H1 (cell line): ENCODE results near the gene AMPD3. TPM values are rescaled to one million over a fixed set of nuclear protein-coding genes. Genes with fewer than 3 reads are reported as not detected.

Experiments used
- CTCF ChIA-PET: fragments of 300-600 bp; sonication (Branson Sonifier 250); formaldehyde crosslinking; loops from one replicate; lab custom pipeline; 2021; ENCODE audit not compliant: partially characterized antibody; lab: Charles Lee
- POLR2A ChIA-PET: fragments of 300-600 bp; sonication (Branson Sonifier 250); formaldehyde crosslinking; loops from one replicate; lab custom pipeline; 2021; ENCODE audit warnings: inconsistent platforms; ENCODE audit not compliant: partially characterized antibody; lab: Charles Lee
- DNase-seq, 2 experiments: peaks; one replicate each; pipeline versions ENCODE4 v3.0.0 to v3.0.0-alpha.2; 2010 to 2022; ENCODE audit warnings: low spot score in 2 of 2, low read depth in 1 of 2, mixed read lengths in 1 of 2
- FAIRE-seq: peaks from 2 replicates; lab custom pipeline; 2011; peaks lifted over from hg19 to GRCh38; lab: Jason Lieb, UNC
- H2AFZ ChIP-seq: 2 replicates; pipeline ENCODE4 v1.8.1; 2012; ENCODE audit warnings: low read length, inconsistent platforms
- H2AK5ac ChIP-seq: 2 replicates; pipeline ENCODE4 v1.6.1; 2013; ENCODE audit warnings: low read depth, low read length
- H2BK120ac ChIP-seq: replicated peaks from 2 replicates; pipeline ENCODE3; 2013; ENCODE audit warnings: low read depth, low read length, inconsistent platforms
- H2BK12ac ChIP-seq: 2 replicates; pipeline ENCODE4 v1.6.1; 2013; ENCODE audit warnings: low read depth, low read length
- H2BK15ac ChIP-seq: 2 replicates; pipeline ENCODE4 v1.6.1; 2013; ENCODE audit warnings: low read length
- H2BK20ac ChIP-seq: 2 replicates; pipeline ENCODE4 v1.6.1; 2013; ENCODE audit warnings: low read length
- H2BK5ac ChIP-seq: 2 replicates; pipeline ENCODE4 v1.6.1; 2013; ENCODE audit warnings: low read depth, low read length
- H3K14ac ChIP-seq: 2 replicates; pipeline ENCODE4 v1.6.1; 2013; ENCODE audit warnings: inconsistent platforms; ENCODE audit not compliant: insufficient read length
- H3K18ac ChIP-seq: 2 replicates; pipeline ENCODE4 v1.6.1; 2013; ENCODE audit warnings: low read length; ENCODE audit errors: extremely low read depth
- H3K23ac ChIP-seq: 2 replicates; pipeline ENCODE4 v1.6.1; 2013; ENCODE audit warnings: inconsistent platforms; ENCODE audit not compliant: insufficient read length
- H3K23me2 ChIP-seq: 2 replicates; pipeline ENCODE4 v1.6.1; 2013; ENCODE audit warnings: low read depth, low read length
- H3K27ac ChIP-seq: 2 replicates; pipeline ENCODE4 v1.6.1; 2011; ENCODE audit warnings: low read depth, low read length, inconsistent platforms
- H3K27me3 ChIP-seq, 4 experiments: replicated peaks in 1 of 4; 1 replicate in 1 of 4; 2 replicates in 3 of 4; pipeline versions ENCODE4 v1.6.1 to v1.8.1; 2011 to 2013; ENCODE audit warnings: low read length in 3 of 4, mild to moderate bottlenecking in 3 of 4, inconsistent platforms in 2 of 4, mixed read lengths in 2 of 4, moderate library complexity in 1 of 4; ENCODE audit not compliant: control insufficient read depth in 3 of 4, insufficient read depth in 3 of 4; ENCODE audit errors: extremely low read depth in 1 of 4
- H3K36me3 ChIP-seq, 4 experiments: 2 replicates each; pipeline versions ENCODE4 v1.6.1 to v1.8.1; 2011 to 2013; ENCODE audit warnings: mild to moderate bottlenecking in 4 of 4, low read length in 3 of 4, moderate library complexity in 2 of 4, control low read depth in 1 of 4, inconsistent platforms in 1 of 4; ENCODE audit not compliant: insufficient read depth in 4 of 4, control insufficient read depth in 2 of 4
- H3K4ac ChIP-seq: replicated peaks from 2 replicates; pipeline ENCODE3; 2013; ENCODE audit warnings: low read length, low read depth, mixed read lengths, inconsistent platforms; ENCODE audit not compliant: insufficient read length
- H3K4me1 ChIP-seq, 4 experiments: replicated peaks in 1 of 4; 1 replicate in 1 of 4; 2 replicates in 3 of 4; pipeline versions ENCODE4 v1.6.1 to v1.8.1; 2011 to 2013; ENCODE audit warnings: low read length in 3 of 4, inconsistent platforms in 2 of 4, mixed read lengths in 1 of 4; ENCODE audit not compliant: insufficient read depth in 4 of 4, control insufficient read depth in 3 of 4
- H3K4me2 ChIP-seq, 2 experiments: 2 replicates each; pipeline versions ENCODE4 v1.6.1 to v1.8.1; 2011 to 2013; ENCODE audit warnings: low read depth in 2 of 2, low read length in 2 of 2, control low read depth in 1 of 2, inconsistent platforms in 1 of 2, mild to moderate bottlenecking in 1 of 2; ENCODE audit not compliant: insufficient read depth in 1 of 2
- H3K4me3 ChIP-seq, 4 experiments: fragments of 200-600, 300-600 bp in 1 of 4; sonication (generic), shearing (Covaris generic), sonication (Bioruptor Twin) in 1 of 4; 2 replicates each; pipeline versions ENCODE4 v1.5.1 to v1.8.1; 2011 to 2016; ENCODE audit warnings: low read length in 4 of 4, low read depth in 3 of 4, control low read depth in 2 of 4, inconsistent platforms in 2 of 4, mild to moderate bottlenecking in 2 of 4, mixed read lengths in 1 of 4, moderate library complexity in 1 of 4; ENCODE audit not compliant: insufficient read depth in 2 of 4; ENCODE audit errors: extremely low read depth in 1 of 4
- H3K56ac ChIP-seq: replicated peaks from 2 replicates; pipeline ENCODE3; 2013; ENCODE audit warnings: low read depth, mild to moderate bottlenecking, mixed read lengths, low read length, inconsistent platforms; ENCODE audit not compliant: insufficient read length
- H3K79me1 ChIP-seq: 2 replicates; pipeline ENCODE4 v1.6.1; 2013; ENCODE audit warnings: low read depth, low read length, control low read depth
- H3K79me2 ChIP-seq, 2 experiments: 2 replicates each; pipeline versions ENCODE4 v1.6.1 to v1.8.1; 2012 to 2013; ENCODE audit warnings: low read length in 2 of 2, mild to moderate bottlenecking in 2 of 2, inconsistent platforms in 1 of 2; ENCODE audit not compliant: insufficient read depth in 2 of 2, control insufficient read depth in 1 of 2
- H3K9ac ChIP-seq, 4 experiments: replicated peaks in 1 of 4; 1 replicate in 1 of 4; 2 replicates in 3 of 4; pipeline versions ENCODE4 v1.6.1 to v1.8.1; 2011 to 2013; ENCODE audit warnings: low read depth in 3 of 4, low read length in 3 of 4, control low read depth in 2 of 4, mild to moderate bottlenecking in 2 of 4, moderate library complexity in 2 of 4, inconsistent platforms in 1 of 4; ENCODE audit errors: extremely low read depth in 1 of 4
- H3K9me3 ChIP-seq, 2 experiments: 2 replicates each; pipeline versions ENCODE4 v1.6.1 to v1.8.1; 2012 to 2013; ENCODE audit warnings: mild to moderate bottlenecking in 2 of 2, moderate library complexity in 2 of 2, control low read depth in 1 of 2, inconsistent platforms in 1 of 2, low read depth in 1 of 2, low read length in 1 of 2, mixed read lengths in 1 of 2; ENCODE audit not compliant: insufficient read depth in 2 of 2
- H4K20me1 ChIP-seq, 2 experiments: replicated peaks in 1 of 2; 2 replicates each; pipeline versions ENCODE3 to v1.8.1; 2011 to 2013; ENCODE audit warnings: inconsistent platforms in 2 of 2, low read length in 2 of 2, mild to moderate bottlenecking in 1 of 2; ENCODE audit not compliant: insufficient read depth in 2 of 2, control insufficient read depth in 1 of 2
- H4K5ac ChIP-seq: 2 replicates; pipeline ENCODE4 v1.6.1; 2013; ENCODE audit warnings: low read length, low read depth, mixed read lengths, inconsistent platforms; ENCODE audit not compliant: insufficient read length
- H4K8ac ChIP-seq: 2 replicates; pipeline ENCODE4 v1.8.0; 2013; ENCODE audit warnings: mild to moderate bottlenecking, moderate library complexity, low read length, inconsistent platforms; ENCODE audit not compliant: insufficient read depth; ENCODE audit errors: extremely low read depth
- H4K91ac ChIP-seq: replicated peaks from 2 replicates; pipeline ENCODE3; 2013; ENCODE audit warnings: low read length, mixed read lengths, inconsistent platforms; ENCODE audit not compliant: insufficient read length
- BRCA1 ChIP-seq: IDR thresholded peaks from 2 replicates; pipeline ENCODE4 v1.6.1; 2012; ENCODE audit warnings: low read depth, low read length, improper control_type of control experiment
- FOSL1 ChIP-seq: IDR thresholded peaks from 2 replicates; pipeline ENCODE4 v1.6.1; 2011; ENCODE audit warnings: mild to moderate bottlenecking, low read depth, low read length, moderate library complexity; ENCODE audit not compliant: insufficient read depth
- MAX ChIP-seq: IDR thresholded peaks from 2 replicates; pipeline ENCODE4 v1.6.1; 2012; ENCODE audit warnings: inconsistent platforms
- NANOG ChIP-seq: IDR thresholded peaks from 2 replicates; pipeline ENCODE4 v1.6.1; 2011; ENCODE audit warnings: low read length, low read depth, mild to moderate bottlenecking, inconsistent platforms; ENCODE audit not compliant: insufficient read depth, poor library complexity, severe bottlenecking
- TEAD4 ChIP-seq: IDR thresholded peaks from 2 replicates; pipeline ENCODE4 v1.6.1; 2012; ENCODE audit warnings: low read depth, low read length, inconsistent platforms, mixed read lengths
- WGBS, 2 experiments: shearing (Covaris generic) in 1 of 2; methylation state at CpG; one replicate each; pipeline versions ENCODE4 v1.1.6 to v1.1.7; 2013 to 2015; ENCODE audit warnings: low lambda C conversion rate in 2 of 2, mixed read lengths in 2 of 2, inconsistent platforms in 1 of 2, low coverage in 1 of 2, missing lambda C conversion rate in 1 of 2; ENCODE audit not compliant: insufficient replicate concordance in 2 of 2, insufficient coverage in 1 of 2, insufficient read length in 1 of 2; ENCODE audit errors: extremely low coverage in 1 of 2, missing lambda C conversion rate in 1 of 2; 5-methylcytosine and 5-hydroxymethylcytosine counted together
- polyA plus RNA-seq, 7 experiments: library from polyadenylated mRNA; depleted of rRNA in 3 of 7; stranded (reverse) in 5 of 7; unstranded in 2 of 7; fragments of >200 nt in 5 of 7; fragments of 200-250 nt in 2 of 7; gene quantifications; 1 replicate in 5 of 7; 2 replicates in 1 of 7; 4 replicates in 1 of 7; pipeline versions ENCODE4 v1.2.1 to v1.2.3, GENCODE V29; 2011 to 2013; ENCODE audit warnings: missing spikeins in 2 of 7, mixed read lengths in 2 of 7
- total RNA-seq: library from RNA; stranded (reverse); fragmentation: NEBNext Ultra II Directional; extraction: Animal tissue kit (Norgen Biotek cat#: 25700); gene quantifications from 2 replicates; pipeline ENCODE4 v1.2.1, GENCODE V29; 2021

AMPD3 gene
- total and polyA plus RNA-seq, 2 of the 8 experiments (the other 6 are each of a cell fraction or from before 2014, with no cell fraction given), result 4.0 to 6.3 TPM

- Histone ChIP-seq H3K79me1 (no peaks in the 10 kb centered on the region), H3K56ac (no peak overlapping the region), H3K4me1 (peaks cover 3 to 5% (median 3%) of the 10 kb centered on the region in 4 experiments; a peak in 6 of 7 replicates), H3K18ac (no peak overlapping the region), H2BK20ac (no peak overlapping the region), H3K4me2 (no peak overlapping the region), H4K8ac (no peak overlapping the region), H4K20me1 (no peaks in the 10 kb centered on the region), H3K23me2 (no peaks in the 10 kb centered on the region), H3K27ac (no peak overlapping the region), H3K4me3 (no peak overlapping the region), H3K27me3 (no peaks in the 10 kb centered on the region), H2BK5ac (no peak overlapping the region), H3K36me3 (no peaks in the 10 kb centered on the region), H4K91ac (no peak overlapping the region), H3K79me2 (no peaks in the 10 kb centered on the region), H3K9ac (no peak overlapping the region), H2BK12ac (no peak overlapping the region), H3K4ac (no peak overlapping the region), H2AK5ac (no peak overlapping the region), H3K9me3 (no peaks in the 10 kb centered on the region), H3K23ac (no peak overlapping the region), H4K5ac (no peak overlapping the region), H2BK120ac (no peak overlapping the region), H2AFZ (no peak overlapping the region), H3K14ac (no peak overlapping the region), H2BK15ac (no peak overlapping the region)
- ChIA-PET POLR2A (interaction anchor here (0.8 to 1.5 kb wide), 3 partner anchors 10 to 55 kb away, joined by 3 read pairs; no protein-coding TSS in a partner anchor), CTCF (interaction anchor here (0.8 to 2.0 kb wide), 7 partner anchors 10 to 56 kb away, joined by 3 to 7 read pairs (median 3); no protein-coding TSS in a partner anchor)
- 91% methylated on average over 9 of the region's 9 CpGs; no CpG with 5 or more reads in 1 of the 2 experiments for WGBS, 2 experiments
- DNase-seq (no peak), FAIRE-seq (no peak)
- TF ChIP-seq TEAD4 (no peak), MAX (no peak), FOSL1 (no peak), NANOG (no peak), BRCA1 (no peak)
Observed at GRCh38 chr11:10461276-10461790, 6.3 kb downstream of the AMPD3 start.
